ENCODE measurements around the gene LNX2. TPM values are rescaled to one million over a fixed set of nuclear protein-coding genes. Genes with fewer than 3 reads are reported as not detected.

LNX2 gene
- total and polyA plus RNA-seq, 9 donors = 3.6 to 9.8 (median 7.8) TPM

DNA sequence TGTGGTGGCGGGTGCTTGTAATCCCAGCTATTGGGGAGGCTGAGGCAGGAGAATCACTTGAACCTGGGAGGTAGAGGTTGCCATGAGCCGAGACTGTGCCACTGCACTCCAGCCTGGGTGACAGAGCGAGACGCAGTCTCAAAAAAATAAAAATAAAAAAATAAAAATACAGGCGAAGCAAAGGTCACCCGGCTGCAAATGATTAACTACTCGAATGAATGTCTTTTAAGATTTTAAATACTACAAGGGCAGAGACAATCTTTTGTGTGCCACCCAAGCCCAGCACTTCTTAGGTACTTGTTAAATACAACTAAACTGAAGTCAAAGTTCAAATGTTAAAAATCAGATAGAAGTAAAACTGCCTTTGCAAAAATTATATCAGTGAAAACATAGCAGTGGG, 6.7 kb downstream of the LNX2 start:
- Histone ChIP-seq H3K4me3 (no peak overlapping the region), H3K9me3 (no peaks in the 10 kb centered on the region), H3K27ac (no peak overlapping the region), H3K36me3 (no peaks in the 10 kb centered on the region), H3K4me1 (ENCODE audit: insufficient read depth) (no peaks in the 10 kb centered on the region), H3K27me3 (no peaks in the 10 kb centered on the region)
- no peak for DNase-seq
- intact Hi-C loops (cut with DNase I) = no loop called here
- WGBS, 3 donors = 95 to 96% (median 95%) methylated on average over 7 of the region's 7 CpGs
- TF ChIP-seq POLR2A (IDR thresholded peaks at IDR 0.05) = no peak
- TF ChIP-seq CTCF (IDR thresholded peaks at IDR 0.05) = no peak
- no peak for TF ChIP-seq EP300 (IDR thresholded peaks at IDR 0.05)

DNA sequence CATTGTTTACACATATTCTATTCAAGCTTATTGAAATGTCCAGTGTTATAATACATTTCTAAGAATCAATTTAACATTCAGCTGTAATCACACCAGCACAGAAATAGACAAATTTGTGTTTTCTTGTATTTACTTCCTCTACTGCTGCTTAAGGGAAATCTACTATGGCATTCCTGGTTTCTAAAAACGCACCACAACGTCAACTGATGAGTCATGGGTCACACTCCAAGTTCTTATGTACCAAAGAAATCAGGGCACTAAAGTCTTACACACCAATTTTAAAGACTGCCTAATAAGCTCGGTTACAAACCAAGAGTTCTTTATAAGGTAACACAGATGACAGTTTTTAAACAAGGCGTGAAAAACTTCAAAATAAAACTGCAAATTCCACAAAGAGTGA, 13.2 kb downstream of the LNX2 start:
- TF ChIP-seq EP300 (IDR thresholded peaks at IDR 0.05) = no peak
- TF ChIP-seq CTCF (IDR thresholded peaks at IDR 0.05) = no peak
- no peak for TF ChIP-seq POLR2A (IDR thresholded peaks at IDR 0.05)
- intact Hi-C loops (cut with DNase I) = no loop called here

GRCh38 chr13:27605610-27606200, 14.6 kb downstream of the LNX2 start:
- intact Hi-C loops (cut with DNase I) = no loop called here
- Histone ChIP-seq H3K4me1 (ENCODE audit: insufficient read depth) (no peaks in the 10 kb centered on the region), H3K27me3 (no peaks in the 10 kb centered on the region), H3K9me3 (no peaks in the 10 kb centered on the region), H3K27ac (no peak overlapping the region), H3K4me3 (no peak overlapping the region), H3K36me3 (no peaks in the 10 kb centered on the region)
- 52 to 58% (median 55%) methylated on average over 2 of the region's 2 CpGs for WGBS, 3 donors
- TF ChIP-seq CTCF (IDR thresholded peaks at IDR 0.05) = no peak
- TF ChIP-seq POLR2A (IDR thresholded peaks at IDR 0.05) = no peak
- TF ChIP-seq EP300 (IDR thresholded peaks at IDR 0.05) = no peak
- no peak for DNase-seq

More for the DNA sequence above, 13.2 kb downstream of the LNX2 start:
- H3K27ac ChIP-seq = no peak overlapping the region
- H3K4me1 ChIP-seq (ENCODE audit: insufficient read depth) = no peaks in the 10 kb centered on the region
- H3K36me3 ChIP-seq = no peaks in the 10 kb centered on the region
- no peak overlapping the region for H3K4me3 ChIP-seq
- no peak for DNase-seq
- no peaks in the 10 kb centered on the region for H3K27me3 ChIP-seq
- 17 to 37% (median 23%) methylated on average over 4 of the region's 4 CpGs for WGBS, 3 donors
- no peaks in the 10 kb centered on the region for H3K9me3 ChIP-seq

- Histone ChIP-seq H3K9me3 (no peaks in the 10 kb centered on the region), H3K27ac (no peak overlapping the region), H3K27me3 (no peaks in the 10 kb centered on the region), H3K4me3 (no peak overlapping the region), H3K4me1 (ENCODE audit: insufficient read depth) (no peaks in the 10 kb centered on the region), H3K36me3 (no peaks in the 10 kb centered on the region)
- 85 to 96% (median 85%) methylated on average over 3 of the region's 3 CpGs for WGBS, 3 donors
- TF ChIP-seq EP300 (IDR thresholded peaks at IDR 0.05) = no peak
- no peak for TF ChIP-seq CTCF (IDR thresholded peaks at IDR 0.05)
- TF ChIP-seq POLR2A (IDR thresholded peaks at IDR 0.05) = no peak
- intact Hi-C loops (cut with DNase I) = no loop called here
- DNase-seq = no peak
Measured at GRCh38 chr13:27605099-27605498, 15.2 kb downstream of the LNX2 start.
